ENCODE results near the gene ZNF14. TPM values are rescaled to one million over a fixed set of nuclear protein-coding genes. Genes with fewer than 3 reads are reported as not detected.

The ZNF14 gene
- total and polyA plus RNA-seq, 5 donors = 3.5 to 5.8 (median 5.0) TPM

DNA sequence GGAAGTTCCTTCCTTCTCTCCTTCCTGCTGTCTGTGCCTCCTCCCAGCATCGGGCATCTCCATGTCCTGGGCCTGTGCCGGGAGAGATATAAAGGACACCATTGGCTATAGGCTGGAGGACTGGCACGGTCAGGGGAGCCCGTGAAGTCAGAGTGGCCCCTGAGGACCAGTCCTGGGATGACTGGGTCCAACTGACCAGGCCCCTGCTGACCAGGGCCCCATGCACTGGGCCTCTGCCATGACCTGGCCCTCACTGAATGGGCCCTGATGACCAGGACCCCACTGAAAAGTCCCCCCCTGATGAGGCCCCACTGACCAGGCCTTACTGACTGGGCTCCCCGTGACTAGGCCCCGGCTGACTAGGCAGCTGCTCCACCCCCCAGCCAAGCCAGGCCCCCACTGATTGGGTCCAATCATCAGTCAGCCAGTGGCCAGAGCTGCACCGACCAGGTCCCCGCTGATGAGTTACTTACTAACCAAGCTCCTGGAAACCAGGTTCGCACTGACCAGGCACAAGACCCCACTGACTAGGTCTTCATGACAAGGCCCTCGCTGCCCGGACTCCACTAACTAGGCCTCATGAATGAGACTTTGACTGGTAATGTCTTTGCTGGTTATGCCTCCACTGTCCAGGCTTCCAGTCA lies 20.0 kb upstream of the ZNF14 start:
- Histone ChIP-seq H3K9me3 (ENCODE audit: control insufficient read depth, low read length) (no peaks in the 10 kb centered on the region), H3K4me3 (ENCODE audit: low read length) (no peak overlapping the region), H3K4me1 (ENCODE audit: control insufficient read depth, insufficient read depth, low read length) (no peaks in the 10 kb centered on the region), H3K27me3 (ENCODE audit: control insufficient read depth, insufficient read depth) (no peaks in the 10 kb centered on the region), H3K27ac (ENCODE audit: low read length) (no peak overlapping the region)
- ATAC-seq (no peak), DNase-seq (no peak)
- intact Hi-C loops (cut with DNase I) = no loop called here
- WGBS = 93% methylated on average over 11 of the region's 11 CpGs

DNA sequence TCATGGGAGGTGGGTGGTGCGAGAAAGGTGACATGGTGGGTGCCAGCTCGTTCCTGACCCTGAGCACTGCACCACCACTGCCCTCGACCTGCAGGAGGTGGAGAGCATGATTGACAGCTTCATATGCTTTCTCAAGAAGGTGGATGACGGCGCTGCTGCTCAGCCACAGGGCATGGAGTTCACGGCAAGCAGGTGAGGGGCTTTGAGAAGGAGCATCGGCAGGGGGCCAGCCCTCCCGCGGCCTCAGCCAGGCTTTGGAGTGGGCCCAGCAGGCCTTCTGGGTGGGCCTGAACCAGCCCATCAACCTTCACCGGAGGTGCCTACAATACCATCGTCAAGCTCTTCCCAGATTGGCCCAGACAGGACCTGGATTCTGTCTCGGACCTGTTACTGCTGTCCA lies 18.9 kb upstream of the ZNF14 start:
- DNase-seq (no peak), ATAC-seq (no peak)
- intact Hi-C loops (cut with DNase I) = no loop called here
- Histone ChIP-seq H3K4me3 (ENCODE audit: low read length) (no peak overlapping the region), H3K9me3 (ENCODE audit: control insufficient read depth, low read length) (no peaks in the 10 kb centered on the region), H3K27me3 (ENCODE audit: control insufficient read depth, insufficient read depth) (no peaks in the 10 kb centered on the region), H3K27ac (ENCODE audit: low read length) (no peak overlapping the region), H3K4me1 (ENCODE audit: control insufficient read depth, insufficient read depth, low read length) (no peaks in the 10 kb centered on the region)
- 88% methylated on average over 12 of the region's 12 CpGs for WGBS

DNA sequence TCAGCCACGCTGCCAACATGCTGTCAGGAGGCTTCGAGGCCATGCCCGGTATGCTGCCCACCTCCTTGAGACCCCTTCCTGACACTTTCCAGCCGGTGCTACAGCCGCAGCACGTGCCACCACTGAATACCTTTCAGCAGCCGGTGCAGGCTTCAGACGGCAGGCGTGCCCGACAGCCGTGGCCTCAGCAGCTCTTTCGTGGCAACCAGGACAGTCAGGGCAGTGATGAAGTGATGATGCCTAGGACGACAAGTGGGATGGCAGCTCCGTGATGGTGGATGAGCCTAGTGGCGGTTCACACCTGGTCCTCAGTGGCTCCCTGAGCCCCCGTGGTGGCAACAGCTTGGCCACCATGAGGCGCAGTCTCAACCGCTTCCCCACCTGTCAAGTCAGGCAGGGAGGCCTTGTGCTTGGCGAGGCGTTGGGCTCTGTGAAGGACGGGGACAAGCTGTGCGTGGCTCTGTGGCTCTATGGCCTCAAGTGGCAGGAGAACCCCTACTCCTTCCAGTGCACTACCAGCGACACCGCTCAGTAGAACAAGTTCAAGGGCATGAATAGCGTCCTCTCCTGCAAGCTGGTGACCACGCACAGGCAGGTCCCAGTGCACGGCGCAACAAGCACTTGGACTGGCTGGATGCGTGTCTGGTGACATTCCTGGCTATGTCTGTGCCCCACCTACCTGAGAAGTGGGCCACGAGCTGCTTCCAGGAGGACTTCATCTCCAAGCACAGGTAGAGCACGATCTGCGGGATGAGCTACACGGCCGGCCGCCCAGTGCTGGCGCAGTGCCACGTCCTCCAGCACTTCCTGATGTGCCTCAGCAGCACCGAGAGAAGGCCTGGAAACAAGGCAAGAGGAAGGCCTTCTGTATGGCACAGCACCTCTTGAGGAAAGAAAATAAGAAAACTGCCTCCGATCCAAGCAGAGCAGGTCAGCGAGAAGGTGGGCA lies 18.2 kb upstream of the ZNF14 start:
- Histone ChIP-seq H3K4me1 (ENCODE audit: control insufficient read depth, insufficient read depth, low read length) (no peaks in the 10 kb centered on the region), H3K4me3 (ENCODE audit: low read length) (no peak overlapping the region), H3K27ac (ENCODE audit: low read length) (no peak overlapping the region), H3K27me3 (ENCODE audit: control insufficient read depth, insufficient read depth) (no peaks in the 10 kb centered on the region), H3K9me3 (ENCODE audit: control insufficient read depth, low read length) (no peaks in the 10 kb centered on the region)
- 84% methylated on average over 40 of the region's 40 CpGs for WGBS
- no peak for ATAC-seq
- intact Hi-C loops (cut with DNase I) = no loop called here
- no peak for DNase-seq

DNA sequence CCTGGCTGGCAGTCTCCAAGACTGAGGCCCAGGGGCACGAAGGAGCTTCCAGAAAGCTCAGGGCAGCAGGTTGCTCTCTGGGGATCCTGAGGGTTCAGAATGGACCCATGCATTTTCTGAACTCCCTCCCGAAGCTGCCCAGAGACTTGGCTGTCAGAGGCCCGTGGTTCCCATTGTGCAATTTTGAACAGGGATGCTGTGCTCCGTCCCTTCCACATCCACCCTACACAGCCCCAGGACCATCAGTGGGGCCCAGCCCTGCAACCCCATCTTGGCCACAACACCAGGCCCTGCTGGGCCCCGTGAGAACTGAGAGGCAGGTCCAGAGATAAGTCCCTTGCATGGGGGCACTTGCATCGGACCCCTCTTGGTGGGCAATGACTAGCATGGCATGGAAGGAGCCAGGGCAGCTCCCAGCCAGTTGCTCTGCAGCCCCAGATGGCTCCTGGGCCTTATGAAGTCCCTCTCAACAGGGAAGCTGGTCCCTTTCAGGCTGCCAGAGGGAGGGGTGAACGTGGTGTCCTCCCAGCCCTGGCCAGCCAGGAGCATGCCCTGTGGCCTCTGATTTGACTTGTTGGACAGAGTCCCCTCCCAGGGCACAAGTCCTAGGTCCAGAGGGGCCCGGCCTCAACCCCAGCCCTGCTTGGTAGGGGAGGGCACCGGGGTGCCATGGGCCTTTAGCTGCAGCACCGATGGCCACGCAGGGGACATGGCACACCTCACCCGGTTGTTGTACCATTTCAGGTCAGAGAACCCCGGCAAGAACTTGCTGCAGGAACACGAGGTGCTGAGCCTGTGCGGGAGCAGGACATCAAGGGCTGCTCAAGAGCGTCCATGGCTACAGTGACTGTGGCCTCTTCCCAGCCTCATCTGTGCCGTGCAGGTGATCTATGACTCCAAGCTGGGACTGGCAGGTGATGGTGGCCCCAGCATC lies 17.3 kb upstream of the ZNF14 start:
- H3K27me3 ChIP-seq (ENCODE audit: control insufficient read depth, insufficient read depth) = no peaks in the 10 kb centered on the region
- intact Hi-C loops (cut with DNase I) = no loop called here
- 84% methylated on average over 17 of the region's 17 CpGs for WGBS
- ATAC-seq = no peak
- H3K27ac ChIP-seq (ENCODE audit: low read length) = no peak overlapping the region
- no peaks in the 10 kb centered on the region for H3K4me1 ChIP-seq (ENCODE audit: control insufficient read depth, insufficient read depth, low read length)
- H3K4me3 ChIP-seq (ENCODE audit: low read length) = no peak overlapping the region
- H3K9me3 ChIP-seq (ENCODE audit: control insufficient read depth, low read length) = no peaks in the 10 kb centered on the region
- DNase-seq = no peak

DNA sequence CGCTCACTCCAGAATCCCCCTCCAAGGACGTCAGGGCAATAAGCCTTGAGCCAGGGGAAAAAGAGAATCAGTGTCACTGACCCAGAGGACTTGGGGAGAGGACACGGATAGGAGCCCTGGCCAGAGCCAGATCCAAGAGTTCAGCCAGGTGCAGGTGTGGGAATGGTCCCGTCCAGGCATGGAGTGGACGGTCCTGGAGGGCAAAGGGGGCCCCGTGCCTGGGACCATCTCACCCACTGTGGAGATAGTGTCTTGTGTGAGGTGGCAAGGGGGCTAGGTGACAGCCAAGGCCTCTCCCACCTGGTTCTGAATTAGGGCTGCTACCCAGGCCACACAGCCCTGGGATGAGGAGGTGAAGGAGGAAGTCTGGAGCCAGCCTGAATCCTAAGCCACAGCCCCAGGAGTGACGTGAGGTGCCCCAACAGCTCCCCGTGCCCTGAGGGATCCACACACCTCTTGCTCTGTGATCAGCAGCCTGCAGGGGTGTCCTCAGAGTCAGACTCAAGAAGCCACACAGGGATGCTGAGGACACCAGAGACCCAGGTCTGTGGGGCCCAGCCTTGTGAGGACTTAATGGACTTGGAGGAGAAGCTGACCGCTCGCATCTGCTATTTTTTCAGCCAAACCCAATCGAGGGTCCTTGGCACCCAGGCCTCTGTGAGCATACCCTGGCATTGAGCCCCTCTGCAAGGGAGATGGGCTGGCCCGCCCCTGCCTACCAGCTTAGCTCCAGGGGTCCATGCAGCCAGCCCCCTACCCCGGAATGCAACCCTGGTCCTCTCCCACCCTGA lies 16.4 kb upstream of the ZNF14 start:
- Histone ChIP-seq H3K4me1 (ENCODE audit: control insufficient read depth, insufficient read depth, low read length) (no peaks in the 10 kb centered on the region), H3K27me3 (ENCODE audit: control insufficient read depth, insufficient read depth) (no peaks in the 10 kb centered on the region), H3K4me3 (ENCODE audit: low read length) (no peak overlapping the region), H3K27ac (ENCODE audit: low read length) (no peak overlapping the region), H3K9me3 (ENCODE audit: control insufficient read depth, low read length) (no peaks in the 10 kb centered on the region)
- intact Hi-C loops (cut with DNase I) = no loop called here
- DNase-seq = no peak
- WGBS = 84% methylated on average over 13 of the region's 13 CpGs
- ATAC-seq = no peak

DNA sequence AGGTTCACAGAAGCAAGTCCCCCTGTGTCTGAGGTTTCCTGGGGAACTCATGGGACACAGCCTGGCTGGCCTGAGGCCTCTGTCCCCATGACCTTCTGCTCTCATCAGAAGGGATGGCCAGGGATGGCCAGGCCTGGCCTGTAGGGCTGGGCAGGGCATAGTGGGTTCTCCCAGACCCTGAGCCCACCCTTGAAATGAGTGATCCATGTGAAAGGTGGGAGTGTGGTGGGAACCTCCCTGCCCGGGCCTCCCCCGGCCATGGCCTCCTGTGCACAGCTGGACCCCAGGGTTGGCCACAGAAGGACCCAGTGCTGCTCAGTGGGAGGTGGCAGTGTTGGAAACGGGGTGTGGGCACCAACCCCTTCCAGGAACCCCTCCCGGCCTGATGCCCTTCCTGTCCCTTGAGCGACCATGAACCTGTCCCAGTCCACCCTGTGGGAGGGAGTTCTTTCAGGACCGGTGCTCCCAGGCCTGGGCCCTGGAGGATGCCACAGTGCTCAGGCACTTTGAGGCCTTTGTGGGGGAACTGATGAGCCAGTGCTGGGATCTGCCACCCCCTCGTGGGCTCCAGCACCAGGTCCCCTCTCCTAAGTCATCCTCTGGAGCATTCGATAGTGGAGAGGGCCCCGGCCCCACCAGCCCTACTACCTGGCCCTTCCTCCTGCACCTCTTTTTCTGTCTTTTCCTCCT lies 15.5 kb upstream of the ZNF14 start:
- no peak overlapping the region for H3K27ac ChIP-seq (ENCODE audit: low read length)
- no peak overlapping the region for H3K4me3 ChIP-seq (ENCODE audit: low read length)
- DNase-seq (no peak), ATAC-seq (no peak)
- H3K9me3 ChIP-seq (ENCODE audit: control insufficient read depth, low read length) = no peaks in the 10 kb centered on the region
- intact Hi-C loops (cut with DNase I) = no loop called here
- H3K27me3 ChIP-seq (ENCODE audit: control insufficient read depth, insufficient read depth) = no peaks in the 10 kb centered on the region
- WGBS = 83% methylated on average over 9 of the region's 9 CpGs
- no peaks in the 10 kb centered on the region for H3K4me1 ChIP-seq (ENCODE audit: control insufficient read depth, insufficient read depth, low read length)

DNA sequence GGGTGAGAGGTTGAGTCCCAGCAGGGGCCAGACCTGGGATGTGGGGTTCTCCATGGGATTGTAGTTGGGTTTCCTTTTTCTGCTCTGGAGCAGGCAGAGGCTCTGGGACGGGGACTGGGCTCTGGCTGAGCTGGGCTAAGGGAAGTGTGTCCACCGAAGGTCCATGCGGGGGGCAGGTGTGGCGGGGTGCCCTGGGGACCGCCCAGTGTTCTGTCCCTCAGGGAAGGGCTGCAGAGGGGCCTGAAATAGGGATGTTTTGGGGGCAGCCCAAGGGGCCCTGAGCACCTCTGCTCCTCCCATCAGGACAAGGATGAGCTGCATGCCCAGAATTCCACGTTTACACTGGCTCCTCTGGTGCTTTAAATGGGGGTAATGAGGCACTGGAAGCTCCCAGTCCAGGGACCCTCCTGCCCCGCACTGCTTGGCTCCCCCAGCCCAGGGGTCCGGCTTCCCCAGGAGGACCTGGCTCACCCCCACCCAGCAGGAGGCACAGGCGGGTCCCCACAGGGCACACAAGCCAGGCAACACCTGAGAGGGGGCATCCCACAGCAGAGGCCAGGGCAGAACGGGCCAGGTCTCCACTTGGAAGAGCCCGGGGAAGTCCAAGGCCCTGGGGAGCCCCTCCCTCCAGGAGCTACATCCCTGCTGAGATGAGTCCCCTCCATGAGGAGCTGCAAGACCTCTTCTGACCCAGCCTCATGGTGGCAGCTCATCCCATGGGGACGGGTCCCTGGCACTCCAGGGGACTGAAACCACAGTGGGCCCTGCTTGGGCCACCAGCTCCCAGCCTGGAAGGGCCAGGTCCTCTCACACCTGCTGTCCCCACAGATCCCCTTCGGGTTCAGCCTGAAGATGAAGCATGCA lies 14.7 kb upstream of the ZNF14 start:
- WGBS = 84% methylated on average over 13 of the region's 13 CpGs
- intact Hi-C loops (cut with DNase I) = no loop called here
- Histone ChIP-seq H3K27me3 (ENCODE audit: control insufficient read depth, insufficient read depth) (no peaks in the 10 kb centered on the region), H3K4me3 (ENCODE audit: low read length) (no peak overlapping the region), H3K9me3 (ENCODE audit: control insufficient read depth, low read length) (no peaks in the 10 kb centered on the region), H3K4me1 (ENCODE audit: control insufficient read depth, insufficient read depth, low read length) (no peaks in the 10 kb centered on the region), H3K27ac (ENCODE audit: low read length) (no peak overlapping the region)
- no peak for ATAC-seq
- peak in 1 of 3 donors; percentile 28 for DNase-seq

DNA sequence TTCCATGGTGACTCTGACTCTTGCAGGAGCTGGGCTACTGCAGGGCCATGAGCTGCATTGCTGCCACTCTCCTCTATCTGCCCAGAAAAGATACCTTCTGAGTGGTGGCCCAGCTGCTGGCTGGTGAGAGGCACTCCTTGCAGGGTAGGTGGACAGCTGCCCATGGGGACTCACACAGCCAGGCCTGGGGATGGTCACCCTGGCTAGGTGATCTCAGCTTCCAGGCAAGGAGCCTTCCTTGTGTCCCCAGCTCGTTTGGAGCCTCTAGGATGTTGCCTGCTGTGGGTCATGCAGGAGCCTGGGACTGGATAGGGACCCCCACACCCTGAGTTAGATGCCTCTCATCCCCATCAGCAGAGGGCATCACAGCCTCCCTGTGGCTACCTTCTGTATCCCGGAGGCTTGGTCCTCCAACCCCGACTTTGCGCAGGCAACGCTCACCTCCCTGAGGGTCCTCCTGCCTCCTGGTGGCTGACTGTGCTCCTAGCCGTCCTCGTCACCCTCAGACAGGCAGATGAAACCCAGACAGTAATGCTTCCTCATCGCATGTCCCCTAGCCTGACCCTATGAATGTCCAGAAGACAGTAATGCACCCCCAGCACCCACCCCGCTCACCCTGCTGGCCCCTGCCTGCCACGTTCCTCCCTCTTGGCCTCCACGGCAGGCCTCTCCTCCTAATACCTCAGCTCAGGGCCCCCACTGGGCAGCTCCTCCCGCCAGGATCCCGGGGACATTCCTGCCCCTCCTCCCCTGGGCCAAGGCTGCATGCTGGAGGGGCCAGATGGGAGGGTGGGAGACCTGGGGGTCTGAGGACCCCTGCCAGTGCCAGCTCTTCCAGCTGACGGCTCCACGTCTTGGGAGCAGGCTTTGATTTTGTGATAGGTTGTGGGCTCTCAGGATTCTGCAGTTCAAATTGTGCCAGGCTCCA lies 13.6 kb upstream of the ZNF14 start:
- H3K9me3 ChIP-seq (ENCODE audit: control insufficient read depth, low read length) = no peaks in the 10 kb centered on the region
- WGBS = 56% methylated on average over 15 of the region's 15 CpGs
- no peak overlapping the region for H3K27ac ChIP-seq (ENCODE audit: low read length)
- no peaks in the 10 kb centered on the region for H3K4me1 ChIP-seq (ENCODE audit: control insufficient read depth, insufficient read depth, low read length)
- intact Hi-C loops (cut with DNase I) = no loop called here
- DNase-seq (peak in 1 of 3 donors; percentile 22), ATAC-seq (no peak)
- no peaks in the 10 kb centered on the region for H3K27me3 ChIP-seq (ENCODE audit: control insufficient read depth, insufficient read depth)
- H3K4me3 ChIP-seq (ENCODE audit: low read length) = no peak overlapping the region

All from right cardiac atrium (tissue), 5 donors.